Measurements from ENCODE around the gene FREM3.

FREM3 gene

DNA sequence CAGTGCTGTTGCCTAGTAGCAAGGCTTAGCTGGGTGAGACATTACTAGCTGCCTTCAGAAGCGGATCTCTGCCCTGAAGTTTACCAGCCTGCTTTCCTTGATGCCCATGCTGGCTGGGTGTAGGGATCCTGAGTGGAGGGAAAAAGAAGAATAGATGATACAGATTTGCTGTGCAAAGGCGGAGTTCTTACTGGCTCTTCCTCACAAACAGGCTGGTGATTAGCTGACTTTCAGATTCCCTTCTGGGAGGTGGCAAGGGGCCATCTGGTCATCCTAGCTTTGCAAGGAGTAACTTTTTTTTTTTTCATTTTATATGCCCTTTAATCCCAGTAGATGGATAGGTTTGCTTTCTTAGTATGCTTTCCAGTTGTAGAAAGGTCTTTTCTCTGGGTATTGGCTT, 142.2 kb downstream of the FREM3 start:
- TF ChIP-seq, protein P1, sequence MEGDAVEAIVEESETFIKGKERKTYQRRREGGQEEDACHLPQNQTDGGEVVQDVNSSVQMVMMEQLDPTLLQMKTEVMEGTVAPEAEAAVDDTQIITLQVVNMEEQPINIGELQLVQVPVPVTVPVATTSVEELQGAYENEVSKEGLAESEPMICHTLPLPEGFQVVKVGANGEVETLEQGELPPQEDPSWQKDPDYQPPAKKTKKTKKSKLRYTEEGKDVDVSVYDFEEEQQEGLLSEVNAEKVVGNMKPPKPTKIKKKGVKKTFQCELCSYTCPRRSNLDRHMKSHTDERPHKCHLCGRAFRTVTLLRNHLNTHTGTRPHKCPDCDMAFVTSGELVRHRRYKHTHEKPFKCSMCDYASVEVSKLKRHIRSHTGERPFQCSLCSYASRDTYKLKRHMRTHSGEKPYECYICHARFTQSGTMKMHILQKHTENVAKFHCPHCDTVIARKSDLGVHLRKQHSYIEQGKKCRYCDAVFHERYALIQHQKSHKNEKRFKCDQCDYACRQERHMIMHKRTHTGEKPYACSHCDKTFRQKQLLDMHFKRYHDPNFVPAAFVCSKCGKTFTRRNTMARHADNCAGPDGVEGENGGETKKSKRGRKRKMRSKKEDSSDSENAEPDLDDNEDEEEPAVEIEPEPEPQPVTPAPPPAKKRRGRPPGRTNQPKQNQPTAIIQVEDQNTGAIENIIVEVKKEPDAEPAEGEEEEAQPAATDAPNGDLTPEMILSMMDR (IDR thresholded peaks at IDR 0.05; ENCODE audit: low read depth, low read length), result no peak
- H3K9me3 ChIP-seq, result no peaks in the 10 kb centered on the region
- H3K36me3 ChIP-seq, result peaks cover 13% of the 10 kb centered on the region
- H3K4me3 ChIP-seq (ENCODE audit: low read depth, low read length), result no peak overlapping the region
- H3K4me1 ChIP-seq, result no peaks in the 10 kb centered on the region
- no peaks in the 10 kb centered on the region for H3K27me3 ChIP-seq
- DNase-seq, result no peak

DNA sequence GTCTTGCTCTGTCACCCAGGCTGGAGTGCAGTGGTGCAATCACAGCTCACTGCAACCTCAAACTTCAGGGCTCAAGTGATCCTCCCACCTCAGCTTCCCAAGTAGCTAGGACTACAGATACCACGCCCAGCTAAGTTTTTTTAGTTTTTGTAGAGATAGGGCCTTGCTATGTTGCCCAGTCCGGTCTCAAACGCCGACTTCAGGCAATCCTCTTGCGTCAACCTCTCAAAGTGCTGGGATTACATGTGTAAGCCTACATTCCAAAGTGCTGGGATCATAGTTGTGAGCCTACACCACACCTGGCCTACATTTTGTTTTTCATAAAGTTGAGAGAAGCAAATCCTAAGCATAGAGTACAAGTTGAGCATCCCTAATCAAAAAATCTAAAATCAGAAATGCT, 144.8 kb downstream of the FREM3 start:
- no peak overlapping the region for H3K4me3 ChIP-seq (ENCODE audit: low read depth, low read length)
- H3K27me3 ChIP-seq, result no peaks in the 10 kb centered on the region
- no peaks in the 10 kb centered on the region for H3K4me1 ChIP-seq
- H3K9me3 ChIP-seq, result no peaks in the 10 kb centered on the region
- peaks cover 36% of the 10 kb centered on the region for H3K36me3 ChIP-seq
- no peak for DNase-seq
- TF ChIP-seq, protein P1 (IDR thresholded peaks at IDR 0.05; ENCODE audit: low read depth, low read length), result no peak

DNA sequence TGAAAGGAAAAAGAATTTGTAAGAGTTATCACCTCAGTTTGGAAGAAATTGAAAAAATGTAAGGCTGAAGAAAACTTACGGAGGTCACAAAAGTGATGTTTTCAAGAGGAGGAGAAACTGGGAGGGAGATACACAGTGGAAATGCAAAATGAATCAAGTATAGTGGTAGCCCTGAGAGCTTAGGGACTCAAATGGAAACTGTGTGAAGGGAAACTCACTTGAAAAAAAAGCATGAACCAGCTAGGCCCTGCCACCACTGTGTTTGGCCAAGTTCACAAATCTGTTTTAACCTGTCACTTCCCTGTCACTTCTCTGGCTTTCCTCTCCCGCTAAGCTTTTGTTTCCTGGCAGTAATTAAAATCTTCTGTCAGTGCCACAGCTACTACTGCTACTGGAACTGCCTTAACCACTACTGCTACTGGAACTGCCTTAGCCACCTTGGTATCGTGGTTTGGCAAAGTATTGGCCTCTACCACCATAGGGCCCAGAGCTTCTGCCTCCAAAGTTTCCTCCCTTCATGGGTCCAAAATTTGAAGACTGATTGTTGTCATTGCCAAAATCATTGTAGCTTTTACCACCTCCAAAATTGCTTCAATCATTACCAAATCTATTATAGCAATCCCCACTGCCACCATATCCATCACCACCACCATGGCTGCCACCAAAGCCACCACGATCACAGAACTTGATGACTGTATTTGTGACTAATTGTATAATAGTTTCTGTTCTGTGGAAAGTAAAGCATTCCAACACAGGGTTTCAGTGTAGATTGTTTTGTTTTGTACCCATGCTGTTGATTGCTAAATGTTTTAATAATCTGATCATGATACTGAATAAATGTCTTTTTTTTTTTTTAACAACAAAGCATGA, 145.5 kb downstream of the FREM3 start:
- DNase-seq, result no peak

DNA sequence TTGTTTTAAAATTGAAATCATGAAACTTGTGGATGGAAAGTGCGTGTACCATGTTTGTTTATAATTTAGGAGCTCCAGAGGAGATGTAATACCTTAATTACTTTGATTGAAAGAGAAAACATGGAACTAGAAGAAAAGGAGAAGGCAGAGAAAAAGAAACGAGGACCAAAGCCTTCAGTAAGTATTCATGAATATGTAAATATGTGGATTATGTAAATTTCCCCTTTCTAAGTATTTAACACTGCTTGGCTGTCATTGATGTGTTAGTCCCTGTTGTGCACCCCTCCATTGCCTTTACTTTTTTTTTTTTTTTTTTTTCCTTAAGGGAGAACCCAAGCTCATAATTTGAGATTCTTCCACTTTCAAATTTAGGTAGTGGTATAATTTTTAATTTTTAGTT, 150.5 kb downstream of the FREM3 start:
- Histone ChIP-seq H3K4me3 (ENCODE audit: low read depth, low read length) (no peak overlapping the region), H3K4me1 (no peaks in the 10 kb centered on the region), H3K36me3 (peaks cover 79% of the 10 kb centered on the region)

More for the DNA sequence above, 145.5 kb downstream of the FREM3 start:
- Histone ChIP-seq H3K27me3 (no peaks in the 10 kb centered on the region), H3K9me3 (no peaks in the 10 kb centered on the region), H3K4me3 (ENCODE audit: low read depth, low read length) (no peak overlapping the region), H3K4me1 (no peaks in the 10 kb centered on the region), H3K36me3 (peaks cover 36% of the 10 kb centered on the region)
- TF ChIP-seq, protein P1 (IDR thresholded peaks at IDR 0.05; ENCODE audit: low read depth, low read length), result no peak

DNA sequence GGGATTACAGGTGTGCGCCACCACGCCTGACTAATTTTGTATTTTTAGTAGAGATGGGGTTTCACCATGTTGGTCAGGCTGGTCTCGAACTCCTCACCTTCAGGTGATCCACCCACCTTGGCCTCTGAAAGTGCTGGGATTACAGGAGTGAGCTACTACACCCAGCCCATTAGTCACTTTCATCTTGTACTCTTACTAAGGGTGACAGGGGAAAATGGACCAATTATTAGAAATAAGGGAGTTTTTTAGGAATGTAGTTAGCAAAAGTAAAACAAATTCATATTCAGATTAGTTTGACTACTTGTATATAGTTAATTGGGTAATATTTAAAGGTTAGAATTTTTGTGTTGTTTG, 160.8 kb downstream of the FREM3 start:
- H3K27me3 ChIP-seq, result no peaks in the 10 kb centered on the region
- H3K4me3 ChIP-seq (ENCODE audit: low read depth, low read length), result no peak overlapping the region
- TF ChIP-seq, protein P1 (IDR thresholded peaks at IDR 0.05; ENCODE audit: low read depth, low read length), result no peak
- H3K36me3 ChIP-seq, result peaks cover 91% of the 10 kb centered on the region
- no peak for DNase-seq
- no peaks in the 10 kb centered on the region for H3K4me1 ChIP-seq
- H3K9me3 ChIP-seq, result no peaks in the 10 kb centered on the region

More for the DNA sequence above, 150.5 kb downstream of the FREM3 start:
- Histone ChIP-seq H3K27me3 (no peaks in the 10 kb centered on the region), H3K9me3 (no peaks in the 10 kb centered on the region)
- DNase-seq, result no peak
- TF ChIP-seq, protein P1 (IDR thresholded peaks at IDR 0.05; ENCODE audit: low read depth, low read length), result no peak

DNA sequence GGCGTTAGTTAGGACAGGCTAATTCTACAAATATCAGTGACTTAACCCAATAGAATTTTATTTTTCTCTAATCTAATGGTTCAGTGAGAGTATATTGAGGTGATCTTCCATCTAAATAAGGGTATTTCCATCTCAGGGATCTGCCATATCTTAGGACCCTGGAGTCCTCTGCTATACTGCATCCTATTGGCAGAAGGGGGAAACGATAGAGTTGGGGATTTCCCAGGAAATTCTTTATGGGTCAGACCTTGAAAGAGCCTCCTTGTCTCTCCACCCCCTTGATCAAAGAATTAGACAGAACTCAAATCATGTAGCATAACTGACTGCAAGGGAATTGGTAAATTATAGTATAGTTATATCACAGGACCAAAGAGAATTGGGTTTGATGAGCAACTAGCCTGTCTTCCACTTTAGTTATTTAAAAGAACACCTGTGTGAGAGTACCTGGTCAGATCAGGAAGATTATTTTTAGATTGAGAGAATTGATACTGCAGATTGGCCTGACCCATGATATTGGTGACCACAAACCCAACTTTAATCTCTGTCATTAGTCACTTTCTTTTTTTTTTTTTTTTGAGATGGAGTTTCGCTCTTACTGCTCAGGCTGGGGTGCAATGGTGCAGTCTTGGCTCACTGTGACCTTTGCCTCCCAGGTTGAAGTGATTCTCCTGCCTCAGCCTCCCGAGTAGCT, 161.4 kb downstream of the FREM3 start:
- no peak for DNase-seq
- Histone ChIP-seq H3K27me3 (no peaks in the 10 kb centered on the region), H3K9me3 (no peaks in the 10 kb centered on the region), H3K4me1 (no peaks in the 10 kb centered on the region), H3K36me3 (peaks cover 96% of the 10 kb centered on the region), H3K4me3 (ENCODE audit: low read depth, low read length) (no peak overlapping the region)
- TF ChIP-seq, protein P1 (IDR thresholded peaks at IDR 0.05; ENCODE audit: low read depth, low read length), result no peak

Data from BE2C (cell line).